Inflammatory macrophage treated with lipopolysaccharide for 4 hours (primary cell): ENCODE results near the gene HSPA1A.
A peak's percentile ranks its signal among the peaks of the same experiment; 100 is the strongest.
"Not testable (repeated sequence)": the region's sequence is repeated elsewhere in the genome, so short reads cannot be mapped to it uniquely, and the experiment has no call there.

Experiments used
- DNase-seq: peaks from one replicate; pipeline ENCODE4 v3.0.0-alpha.2; 2020

HSPA1A gene

DNA sequence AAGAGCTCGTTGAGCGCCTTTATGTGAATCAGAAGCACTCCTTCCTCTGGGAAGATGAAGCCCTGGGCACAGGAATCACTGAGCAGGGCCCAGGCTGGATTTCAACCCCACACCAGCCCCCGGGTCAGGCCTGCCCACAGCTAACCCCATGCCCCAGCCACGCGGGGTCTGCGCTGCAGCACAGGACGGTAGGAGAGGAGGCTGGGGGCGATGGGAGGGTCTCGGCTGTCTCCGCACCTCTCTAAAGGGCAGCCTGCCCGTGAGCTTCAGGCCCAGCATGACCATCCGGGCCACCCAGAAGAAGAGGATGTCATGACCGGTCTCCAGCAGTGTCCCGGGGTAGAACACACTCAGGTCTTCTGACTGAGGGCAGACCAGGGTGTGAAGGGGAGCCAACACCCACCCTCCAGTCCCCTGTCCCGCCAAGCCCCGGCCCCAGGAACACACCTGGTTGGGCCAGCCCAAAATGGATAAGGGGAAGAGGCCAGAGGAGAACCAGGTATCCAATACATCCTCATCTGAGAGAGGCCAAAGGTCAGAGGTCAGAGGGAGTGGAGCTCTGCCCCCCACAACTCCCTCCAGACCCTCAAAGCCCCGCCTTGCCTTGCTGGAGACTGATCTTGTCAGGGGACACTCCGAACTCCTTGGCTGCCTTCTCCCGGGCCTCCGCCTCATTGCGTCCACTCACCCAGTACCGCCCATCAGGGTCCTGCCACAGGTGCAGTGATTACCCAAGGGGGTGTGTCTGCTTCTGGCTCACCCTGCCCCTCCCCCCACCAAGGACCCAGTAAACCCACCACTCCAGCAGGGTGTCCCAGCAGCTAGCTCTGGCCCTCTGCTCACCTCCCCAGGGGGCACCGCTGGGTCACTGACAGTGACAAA is 33.9 kb upstream of the HSPA1A start:
- no peak for DNase-seq

DNA sequence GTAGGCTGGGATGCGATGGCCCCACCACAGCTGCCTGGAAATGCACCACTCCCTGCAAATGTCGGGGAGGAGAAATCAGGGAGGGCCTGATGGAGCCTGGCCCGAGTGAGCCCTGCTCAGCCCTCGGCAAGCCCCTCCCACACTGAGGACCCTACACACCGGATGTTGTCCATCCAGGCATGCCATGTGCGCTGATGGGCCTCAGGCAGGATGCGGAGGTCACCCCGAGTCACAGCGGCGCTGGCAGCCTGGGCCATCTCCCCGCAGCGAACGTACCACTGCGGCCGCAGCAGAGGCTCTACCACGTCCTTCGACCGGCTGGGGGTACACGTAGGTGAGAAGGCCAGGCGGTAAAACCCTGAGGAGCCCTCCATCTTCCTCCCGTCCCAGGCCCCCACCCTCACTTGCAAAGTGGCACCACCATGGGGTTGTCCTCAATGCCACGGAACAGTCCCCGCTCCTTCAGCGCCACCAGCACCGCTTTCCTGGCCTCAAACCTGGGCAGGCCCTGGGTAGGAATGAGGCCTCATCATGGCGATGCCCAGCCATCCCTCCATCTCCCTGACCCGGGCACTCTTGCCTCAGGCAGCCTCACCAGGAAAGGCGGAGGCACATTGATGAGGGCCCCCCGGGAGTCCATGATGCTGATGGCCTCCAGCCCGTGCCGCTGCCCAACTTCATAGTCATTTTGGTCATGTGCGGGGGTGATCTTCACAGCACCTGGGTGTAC is 33.1 kb upstream of the HSPA1A start:
- no peak for DNase-seq

DNA sequence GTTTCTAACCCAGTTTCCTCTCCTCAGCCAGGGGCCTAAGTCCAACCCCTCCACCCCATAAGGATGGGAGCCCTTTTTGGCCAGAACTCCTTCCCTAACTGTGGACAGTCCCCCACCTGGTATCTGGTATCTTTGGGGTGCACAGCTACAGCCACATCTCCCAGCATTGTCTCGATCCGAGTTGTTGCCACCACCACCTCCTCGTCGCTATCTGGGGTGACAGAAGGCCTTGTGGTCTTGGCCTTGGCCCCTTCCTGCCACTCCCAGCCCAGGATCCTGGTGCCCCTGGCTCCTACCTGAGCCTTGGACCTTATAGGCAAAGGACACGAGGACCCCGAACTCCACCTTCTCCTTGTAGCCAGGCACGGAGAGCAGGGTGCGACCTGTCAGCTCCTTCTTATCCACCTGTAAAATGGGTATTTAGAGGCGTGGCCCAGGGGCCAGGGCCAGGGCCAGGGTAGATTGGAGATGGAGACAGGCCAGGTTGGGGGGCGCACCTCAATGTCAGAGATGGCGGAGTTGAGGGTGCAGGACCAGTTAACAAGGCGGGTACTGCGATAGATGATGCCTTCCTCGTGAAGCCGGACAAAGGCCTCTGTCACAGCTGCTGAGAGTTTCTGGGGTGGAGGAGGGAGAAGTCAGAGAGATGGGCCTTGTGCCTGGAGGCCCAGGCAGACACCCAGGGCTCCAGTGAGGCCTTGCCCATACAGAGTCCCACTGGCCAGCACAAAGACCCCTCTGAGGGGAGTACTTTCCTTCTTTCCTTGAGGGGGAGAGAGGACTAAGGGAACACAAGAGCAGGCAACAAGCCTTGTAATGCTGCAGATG is 31.0 kb upstream of the HSPA1A start:
- no peak for DNase-seq

DNA sequence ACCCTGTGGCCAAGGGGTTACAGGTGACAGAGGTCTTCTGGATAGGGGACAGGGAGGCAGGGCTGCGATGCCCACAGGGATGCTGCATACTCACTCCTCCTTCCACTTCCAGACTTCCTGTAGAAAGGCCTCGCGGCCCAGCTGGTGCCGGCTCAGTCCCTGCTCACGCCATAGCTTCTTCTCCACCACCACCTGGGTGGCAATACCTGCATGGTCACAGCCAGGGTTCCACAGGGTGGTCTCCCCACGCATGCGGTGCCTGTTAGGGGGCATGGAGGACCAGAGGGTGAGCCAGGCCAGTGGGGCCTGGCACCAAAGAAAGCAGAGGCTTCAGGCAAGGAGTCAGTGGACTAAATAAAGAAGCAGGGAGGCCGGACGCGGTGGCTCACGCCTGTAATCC is 29.9 kb upstream of the HSPA1A start:
- no peak for DNase-seq

DNA sequence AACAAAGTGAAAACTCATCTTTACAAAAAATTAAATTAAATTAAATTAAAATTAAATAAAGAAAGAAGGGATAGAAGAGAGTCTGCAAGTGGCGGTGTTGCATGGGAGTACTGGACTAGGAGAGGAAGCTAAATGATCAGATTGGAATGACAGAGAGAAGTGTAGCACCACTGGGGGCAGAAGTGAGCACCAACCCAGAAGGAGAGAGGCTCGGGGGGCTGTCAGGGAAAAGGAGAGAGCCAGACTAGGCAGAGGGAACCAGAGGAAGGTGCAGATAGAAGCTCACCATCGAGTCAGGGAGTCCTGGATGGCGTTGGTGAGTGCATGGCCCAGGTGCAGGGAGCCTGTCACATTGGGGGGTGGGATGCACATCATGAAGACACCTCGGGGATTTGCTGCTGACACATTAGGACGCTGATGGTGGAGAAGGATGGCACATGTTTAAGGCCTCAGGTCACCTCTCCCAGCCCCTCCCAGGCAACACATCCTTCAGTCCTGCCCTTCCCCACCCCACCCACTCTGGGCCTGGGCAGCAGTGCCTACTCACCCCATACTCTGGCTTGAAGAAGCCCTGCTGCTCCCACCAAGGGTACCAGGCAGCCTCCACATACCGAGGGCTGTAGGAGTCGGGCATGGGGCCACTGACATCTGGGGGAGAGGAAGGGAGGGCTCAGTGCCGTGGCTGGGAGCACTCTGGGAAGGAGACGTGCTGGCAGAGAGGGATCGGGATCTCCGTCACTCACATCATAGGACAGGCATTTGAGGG is 23.8 kb upstream of the HSPA1A start:
- DNase-seq, result peak; percentile 51

DNA sequence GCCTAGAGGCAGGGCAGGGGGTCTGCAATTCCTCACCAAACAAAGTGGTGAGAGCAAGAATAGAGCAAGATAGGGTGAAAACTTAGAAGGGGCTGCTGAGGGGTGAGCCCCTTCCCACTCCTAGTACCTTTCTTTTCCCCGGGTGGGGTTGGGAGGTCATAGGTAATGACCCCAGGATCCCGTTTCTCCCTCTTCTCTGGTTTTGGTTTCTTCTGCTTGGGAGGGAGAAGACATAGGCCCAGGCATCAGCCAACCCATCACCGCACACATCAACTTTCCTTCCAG is 23.3 kb upstream of the HSPA1A start:
- no peak for DNase-seq

DNA sequence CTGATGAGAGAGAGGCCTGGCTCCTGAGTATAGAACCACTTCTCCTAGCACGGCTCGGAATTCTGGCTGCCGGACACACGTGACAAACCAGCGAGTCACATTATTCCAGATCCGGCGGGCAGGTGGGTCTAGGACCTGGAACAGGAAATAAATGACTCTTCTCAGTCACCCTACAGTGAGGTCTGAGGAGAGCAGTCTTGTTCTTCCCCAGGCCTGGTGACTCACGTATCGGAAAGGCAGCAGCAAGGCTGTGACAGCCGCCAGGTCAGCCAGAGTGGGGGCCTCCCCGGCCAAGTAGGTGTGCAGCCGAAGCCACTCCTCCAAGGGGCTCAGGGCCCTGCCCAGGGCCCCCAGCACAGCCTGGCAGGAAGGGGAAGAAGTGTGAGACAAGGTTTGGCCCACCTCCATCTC is 22.6 kb upstream of the HSPA1A start:
- DNase-seq, result no peak

DNA sequence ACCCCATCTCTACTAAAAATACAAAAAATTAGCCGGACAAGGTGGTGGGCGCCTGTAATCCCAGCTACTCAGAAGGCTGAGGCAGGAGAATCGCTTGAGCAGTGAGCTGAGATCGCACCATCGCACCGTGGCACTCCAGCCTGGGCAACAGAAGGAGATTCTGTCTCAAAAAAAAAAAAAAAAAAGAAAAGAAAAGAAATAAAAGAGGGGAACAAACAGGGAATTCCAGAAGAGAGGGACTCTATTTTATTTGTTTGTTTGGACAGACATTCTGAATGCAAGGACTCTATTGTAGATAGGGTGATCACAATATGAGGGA is 21.5 kb upstream of the HSPA1A start:
- not testable (repeated sequence) for DNase-seq

DNA sequence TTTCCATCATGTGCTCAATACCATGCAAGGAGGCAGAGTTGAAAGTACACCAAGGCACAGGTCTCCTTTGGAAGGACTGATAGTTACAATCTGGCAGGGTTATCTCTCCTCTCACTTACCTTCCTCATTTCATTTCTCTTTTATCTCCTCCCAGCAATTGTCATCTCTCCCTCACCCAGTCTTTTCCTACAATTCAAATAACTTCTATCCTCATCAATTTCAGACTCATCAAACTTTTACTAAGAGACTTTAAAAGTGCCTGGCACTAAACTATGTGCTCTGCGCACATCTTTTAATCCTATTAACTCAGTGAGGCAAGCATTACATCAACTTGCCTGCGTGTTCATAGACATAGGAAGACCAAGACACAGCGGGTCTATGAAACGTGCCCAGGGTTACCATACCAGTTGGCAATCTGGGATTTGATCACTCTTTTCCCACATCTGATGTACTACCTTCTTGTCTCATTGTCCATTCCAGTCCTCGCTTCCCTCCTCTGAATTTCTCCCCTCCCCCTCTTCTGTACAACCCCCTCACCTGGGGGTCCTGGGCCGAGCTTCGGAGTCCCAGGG is 21.0 kb upstream of the HSPA1A start:
- DNase-seq, result no peak

DNA sequence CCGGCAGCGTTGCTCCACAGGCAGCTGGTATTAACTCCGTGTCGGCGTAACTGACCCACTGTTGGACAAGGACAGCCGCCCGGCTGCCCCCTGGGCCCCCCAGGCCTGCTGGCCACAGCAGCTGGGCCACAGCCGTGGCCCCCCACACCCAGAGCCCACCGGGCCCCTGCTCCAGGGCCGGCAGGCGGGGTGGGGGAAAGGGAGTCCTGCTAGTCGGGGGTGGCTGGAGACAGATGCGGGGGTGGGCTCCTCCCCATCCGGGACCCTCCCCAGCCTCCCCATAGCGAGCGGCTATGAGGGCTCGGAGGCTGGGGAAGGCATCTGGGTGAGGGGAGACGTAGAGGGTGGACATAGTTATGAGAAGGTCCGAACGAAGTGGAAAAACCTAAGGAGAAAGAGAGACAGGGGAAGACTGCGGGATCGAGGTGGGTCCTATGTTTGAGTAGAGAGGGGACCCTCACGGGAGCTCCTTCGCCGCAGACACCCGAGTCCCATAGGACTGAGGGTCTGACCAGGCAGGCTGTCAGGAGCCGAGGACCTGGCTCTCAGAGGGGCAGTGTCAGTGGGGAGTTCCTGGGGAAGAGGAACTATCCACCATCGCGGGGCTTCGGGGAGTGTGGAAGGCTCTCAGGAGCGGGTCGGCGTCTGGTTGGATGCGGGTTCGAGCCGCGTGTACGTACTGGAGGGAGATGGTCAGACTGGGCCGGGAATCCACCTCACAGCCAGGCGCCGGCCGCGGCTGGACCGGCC is 20.3 kb upstream of the HSPA1A start:
- no peak for DNase-seq

DNA sequence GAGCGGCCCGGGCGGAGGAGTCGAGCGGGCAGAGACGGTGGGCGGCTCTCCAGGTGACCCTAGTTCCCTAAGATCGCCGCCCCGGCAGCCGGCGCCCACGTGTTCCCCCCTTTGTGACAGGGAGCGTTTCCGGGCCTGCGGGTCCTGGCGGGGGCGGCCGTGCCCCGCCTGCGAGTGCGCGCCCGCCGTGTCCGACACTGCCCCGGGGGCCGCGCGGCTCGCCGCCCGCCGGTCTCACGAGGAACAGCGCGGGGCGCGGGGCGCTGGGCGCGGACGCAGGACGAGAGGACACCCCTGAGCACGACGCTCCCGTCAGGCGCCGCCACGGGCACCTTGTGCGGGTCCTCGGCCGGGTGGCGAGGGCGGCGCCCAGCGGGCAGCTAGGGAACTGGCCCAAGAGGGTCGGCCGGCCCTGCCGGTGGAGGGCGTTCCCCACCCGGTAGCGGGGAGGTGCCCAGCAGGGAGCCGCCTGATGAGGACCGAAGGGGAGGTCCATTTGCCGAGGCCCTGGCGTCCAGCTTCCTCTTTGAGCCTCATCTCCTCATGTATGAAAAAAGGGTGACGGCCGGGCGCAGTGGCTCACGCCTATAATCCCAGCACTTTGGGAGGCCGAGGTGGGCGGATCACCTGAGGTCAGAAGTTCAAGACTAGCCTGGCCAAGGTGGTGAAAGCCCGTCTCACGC is 19.6 kb upstream of the HSPA1A start, which contains the start of gene VARS1:
TSS of gene VARS1 (minus strand) at position 137 of the 683 bp plus-strand sequence. CDS start 535 bp downstream, outside the sequence.
- peak; percentile 98 for DNase-seq

DNA sequence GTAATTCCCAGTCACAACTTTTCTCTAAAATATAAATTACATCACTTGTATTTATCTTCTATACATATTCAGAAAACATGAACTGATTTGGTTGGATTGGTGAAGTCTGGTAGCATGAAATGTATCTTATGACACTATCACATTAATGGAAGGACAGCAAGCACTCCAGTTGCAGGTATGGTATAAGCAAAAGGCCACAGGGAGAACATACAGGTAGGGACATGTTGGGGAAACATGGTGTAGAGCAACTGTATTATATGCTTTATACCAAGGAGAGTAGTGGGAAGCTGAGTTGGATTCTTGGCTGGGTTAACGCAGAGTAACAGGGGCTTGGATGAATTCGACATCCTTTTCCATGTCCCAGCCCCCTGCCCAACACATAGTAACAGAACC is 18.4 kb upstream of the HSPA1A start:
- DNase-seq, result no peak

DNA sequence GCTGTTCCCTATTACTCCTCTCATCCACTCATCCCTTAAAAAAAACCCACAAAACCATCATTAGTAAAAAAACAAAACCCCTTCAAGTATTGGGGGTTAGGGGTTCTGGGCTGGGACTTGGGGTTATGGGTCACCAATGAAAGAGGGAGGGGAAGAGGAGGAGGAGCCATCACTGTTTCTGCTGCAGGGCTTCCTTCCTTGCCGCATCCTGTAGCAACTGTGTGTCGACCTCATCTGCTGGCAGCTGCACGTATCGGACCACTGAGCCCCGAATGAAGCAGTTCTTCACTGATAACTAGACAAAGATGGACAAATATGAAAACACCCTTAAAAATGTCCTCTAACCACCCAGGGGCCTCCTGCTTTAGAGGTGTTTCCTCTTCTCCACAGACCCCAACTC is 17.8 kb upstream of the HSPA1A start:
- no peak for DNase-seq

DNA sequence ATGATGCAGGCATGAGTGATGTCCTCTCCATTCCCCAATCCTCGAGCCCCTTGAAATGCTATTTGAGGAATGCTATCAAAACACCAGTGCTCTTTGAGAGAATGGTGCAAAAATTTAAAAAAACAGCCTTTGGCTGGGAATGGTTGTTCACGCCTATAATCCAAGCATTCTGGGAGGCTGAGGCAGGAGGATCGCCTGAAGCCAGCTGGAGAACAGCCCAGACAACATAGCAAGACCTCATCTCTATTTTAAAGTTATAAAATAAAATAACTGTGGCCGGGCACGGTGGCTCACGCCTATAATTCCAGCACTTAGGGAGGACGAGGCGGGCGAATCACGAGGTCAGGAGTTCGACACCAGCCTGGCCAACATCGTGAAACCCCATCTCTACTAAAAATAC is 15.6 kb upstream of the HSPA1A start:
- no peak for DNase-seq

DNA sequence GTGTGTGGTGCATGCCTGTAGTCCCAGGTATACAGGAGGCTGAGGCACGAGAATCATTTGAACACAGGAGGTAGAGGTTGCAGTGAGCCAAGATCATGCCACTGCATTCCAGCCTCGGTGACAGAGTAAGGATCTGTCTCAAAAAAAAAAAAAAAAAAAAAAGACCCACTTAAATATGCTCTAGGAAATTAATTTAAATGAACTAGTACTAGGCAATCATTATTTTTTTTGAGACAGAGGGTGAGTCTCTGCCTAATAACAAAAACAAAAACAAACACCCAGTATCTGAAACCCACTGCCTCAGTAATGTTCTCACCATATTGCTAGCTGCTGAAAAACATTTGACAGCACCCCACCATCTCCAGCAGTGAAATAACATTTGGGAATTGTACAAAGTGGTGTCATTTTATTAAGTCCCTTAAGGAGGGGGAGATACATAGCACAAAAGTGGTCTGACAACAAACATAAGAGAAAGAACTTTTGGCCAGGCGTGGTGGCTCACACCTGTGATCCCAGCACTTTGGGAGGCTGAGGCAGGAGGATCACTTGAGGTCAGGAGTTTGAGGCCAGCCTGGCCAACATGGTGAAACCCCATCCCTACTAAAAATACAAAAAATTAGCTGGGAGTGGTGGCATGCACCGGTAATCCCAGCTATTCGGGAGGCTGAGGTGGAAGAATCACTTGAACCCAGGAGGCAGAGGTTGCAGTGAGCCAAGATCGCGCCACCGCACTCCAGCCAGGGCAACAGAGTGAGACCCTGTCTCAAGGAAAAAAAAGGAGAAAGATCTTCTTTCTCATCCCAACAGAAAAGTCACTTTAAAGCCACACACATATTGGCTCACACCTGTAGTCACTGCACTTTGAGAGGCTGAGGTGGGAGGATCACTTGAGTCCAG is 14.1 kb upstream of the HSPA1A start:
- not testable (repeated sequence) for DNase-seq

DNA sequence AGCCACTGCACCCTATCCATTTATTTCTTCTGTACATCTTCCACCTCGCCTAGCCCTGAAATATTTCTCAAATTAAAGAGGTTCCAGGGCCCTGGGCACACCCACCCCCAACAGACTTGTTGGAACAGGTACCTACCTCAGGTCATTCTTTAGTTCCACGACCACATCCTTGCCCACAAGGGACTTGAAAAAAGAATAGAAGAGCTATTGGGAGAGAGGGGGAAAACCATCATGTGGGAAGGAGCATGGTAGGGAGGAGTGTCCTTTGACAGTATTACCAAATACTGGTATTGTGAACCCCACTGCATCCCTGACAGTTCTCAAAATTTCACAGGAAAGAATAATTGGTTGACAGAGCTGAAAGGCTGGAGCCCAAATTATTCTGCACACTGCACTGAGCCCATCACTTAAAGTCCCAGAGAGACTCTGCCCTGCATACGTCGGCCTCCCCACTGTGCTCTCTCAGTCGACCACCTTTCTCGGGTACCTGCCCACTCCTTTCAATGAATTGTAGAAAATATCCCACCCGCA is 9.3 kb upstream of the HSPA1A start:
- no peak for DNase-seq

DNA sequence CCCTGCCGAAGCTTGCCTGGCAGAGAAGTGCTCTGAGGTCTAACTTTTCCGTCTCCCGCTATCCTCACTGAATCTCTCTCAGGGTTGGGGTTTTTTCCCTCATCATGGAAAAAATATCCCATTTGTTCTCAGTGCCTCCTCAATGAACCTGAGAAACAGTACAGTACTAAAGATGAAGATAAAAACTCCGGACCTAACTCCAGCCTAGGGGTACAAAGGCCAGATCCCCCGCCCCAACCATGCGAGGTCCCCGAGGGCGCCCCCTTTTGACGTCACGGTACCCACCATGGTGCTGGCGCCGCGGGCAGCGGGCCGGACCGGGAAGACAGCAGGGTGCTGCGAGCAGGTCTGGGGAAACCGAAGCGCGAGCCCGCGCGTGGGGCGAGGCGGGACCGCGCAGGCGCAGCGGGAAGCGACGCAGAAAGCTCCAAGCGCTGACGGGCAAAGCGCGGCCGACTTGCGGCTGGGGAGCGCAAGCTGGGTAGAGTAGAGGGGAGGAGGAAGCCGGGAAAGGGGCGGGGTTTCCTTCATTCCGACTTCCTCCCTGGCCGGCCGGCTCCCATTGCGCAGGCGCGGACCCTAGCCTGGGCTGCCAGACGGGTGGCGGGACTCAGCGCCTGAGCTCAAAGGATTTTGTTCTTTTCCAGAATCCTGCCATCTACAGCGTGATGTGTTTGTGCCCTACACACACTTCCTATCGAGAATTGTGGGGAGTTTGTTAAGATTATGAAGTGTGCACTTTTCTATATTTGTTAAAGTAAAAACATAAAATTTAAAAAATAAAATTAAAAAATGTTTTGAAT is 8.7 kb upstream of the HSPA1A start, which contains the start of gene LSM2:
TSS of gene LSM2 (minus strand) at position 497 of the 803 bp plus-strand sequence. CDS start at position 288, 209 bp downstream.
- peak; percentile 99 for DNase-seq

DNA sequence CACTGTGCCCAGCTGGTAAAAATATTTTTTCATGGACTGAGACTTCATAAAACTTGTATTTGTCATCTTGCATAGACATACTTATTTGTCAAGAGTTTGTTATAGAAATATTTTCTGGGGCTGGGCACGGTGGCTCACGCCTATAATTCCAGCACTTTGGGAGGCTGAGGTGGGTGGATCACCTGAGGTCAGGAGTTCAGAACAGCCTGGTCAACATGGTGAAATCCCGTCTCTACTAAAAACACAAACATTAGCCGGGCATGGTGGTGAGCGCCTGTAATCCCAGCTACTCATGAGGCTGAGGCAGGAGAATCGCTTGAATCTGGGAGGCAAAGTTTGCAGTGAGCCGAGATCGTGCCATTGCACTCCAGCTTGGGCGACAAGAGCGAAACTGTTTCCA is 6.7 kb upstream of the HSPA1A start:
- not testable (repeated sequence) for DNase-seq

DNA sequence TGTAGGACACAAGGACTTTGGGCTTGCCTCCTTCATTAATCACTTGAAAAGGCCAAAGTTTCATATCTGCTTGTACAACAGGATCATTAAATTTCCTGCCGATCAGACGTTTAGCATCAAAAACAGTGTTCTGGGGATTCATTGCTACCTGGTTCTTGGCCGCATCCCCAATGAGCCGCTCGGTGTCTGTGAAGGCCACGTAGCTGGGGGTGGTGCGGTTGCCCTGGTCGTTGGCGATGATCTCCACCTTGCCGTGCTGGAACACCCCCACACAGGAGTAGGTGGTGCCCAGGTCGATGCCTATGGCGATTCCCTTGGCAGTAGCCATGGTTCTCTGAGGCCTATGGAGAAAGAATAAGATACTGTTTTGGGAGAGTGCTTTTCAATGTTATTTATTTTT is 3.7 kb upstream of the HSPA1A start:
- no peak for DNase-seq
